WTC11 (cell line): ENCODE data around the gene RIGI. TPM values are rescaled to one million over a fixed set of nuclear protein-coding genes. Genes with fewer than 3 reads are reported as not detected.

Source experiments
- ATAC-seq: fragments of 200-7000 bp; cut with Tn5 transposase; 2 replicates; pipeline ENCODE4 v1.10.0; 2021; ENCODE audit warnings: mild to moderate bottlenecking, moderate library complexity
- CTCF ChIA-PET: fragments of 300-600 bp; sonication (Branson Sonifier 250); formaldehyde crosslinking; loops from one replicate; lab custom pipeline; 2021; ENCODE audit warnings: antibody characterized with exemption; lab: Charles Lee
- POLR2A ChIA-PET: fragments of 350-600 bp; sonication (Branson Sonifier 250); formaldehyde crosslinking; loops from one replicate; lab custom pipeline; 2021; ENCODE audit warnings: antibody characterized with exemption; lab: Charles Lee
- DNase-seq: peaks from one replicate; pipeline ENCODE4 v3.0.0; 2021; ENCODE audit warnings: low spot score
- H3K27ac Mint-ChIP-seq: 2 replicates; pipeline ENCODE4 v1.8.0; 2021; ENCODE audit warnings: mixed read lengths
- H3K27me3 Mint-ChIP-seq: 2 replicates; pipeline ENCODE4 v1.8.0; 2021; ENCODE audit warnings: low read depth, mild to moderate bottlenecking, moderate library complexity, mixed read lengths
- H3K36me3 Mint-ChIP-seq: 2 replicates; pipeline ENCODE4 v1.8.0; 2021; ENCODE audit warnings: mixed read lengths
- H3K4me1 Mint-ChIP-seq: 2 replicates; pipeline ENCODE4 v1.8.0; 2022; ENCODE audit warnings: mixed read lengths
- H3K4me3 Mint-ChIP-seq: 2 replicates; pipeline ENCODE4 v1.8.0; 2021; ENCODE audit warnings: mild to moderate bottlenecking, moderate library complexity, mixed read lengths
- H3K9me3 Mint-ChIP-seq: 2 replicates; pipeline ENCODE4 v1.8.0; 2021; ENCODE audit warnings: mixed read lengths
- HMGA2 ChIP-seq: fragments of 250-450 bp; sonication (Bioruptor Pico); IDR thresholded peaks from 2 replicates; pipeline ENCODE4 v1.4.0; 2021; ENCODE audit warnings: mild to moderate bottlenecking, moderate library complexity
- IRF1 ChIP-seq: sonication (generic); formaldehyde crosslinking; IDR thresholded peaks from 2 replicates; pipeline ENCODE4 v1.8.0; 2023; ENCODE audit warnings: missing genetic modification reagents
- KAT7 ChIP-seq: sonication (generic); formaldehyde crosslinking; IDR thresholded peaks from 2 replicates; pipeline ENCODE4 v1.8.1; 2023; ENCODE audit warnings: missing genetic modification reagents, mild to moderate bottlenecking, borderline replicate concordance
- MYBL2 ChIP-seq: sonication (generic); formaldehyde crosslinking; IDR thresholded peaks from 2 replicates; pipeline ENCODE4 v1.8.1; 2023; ENCODE audit warnings: mild to moderate bottlenecking, moderate library complexity, missing genetic modification reagents
- SMAD3 ChIP-seq: sonication (generic); formaldehyde crosslinking; IDR thresholded peaks from 2 replicates; pipeline ENCODE4 v1.8.0; 2022; ENCODE audit warnings: missing genetic modification reagents, mild to moderate bottlenecking, borderline replicate concordance
- SOX15 ChIP-seq: fragments of 250-450 bp; sonication (Bioruptor Pico); IDR thresholded peaks from 2 replicates; pipeline ENCODE4 v1.9.0; 2021; ENCODE audit warnings: mild to moderate bottlenecking
- TCF7 ChIP-seq: sonication (generic); formaldehyde crosslinking; IDR thresholded peaks from 2 replicates; pipeline ENCODE4 v1.8.0; 2022; ENCODE audit warnings: mild to moderate bottlenecking, low read depth, missing genetic modification reagents, moderate library complexity
- TEAD1 ChIP-seq: sonication (generic); formaldehyde crosslinking; IDR thresholded peaks from 2 replicates; pipeline ENCODE4 v1.8.0; 2022; ENCODE audit warnings: mild to moderate bottlenecking, missing genetic modification reagents
- USF2 ChIP-seq: sonication (generic); formaldehyde crosslinking; IDR thresholded peaks from 2 replicates; pipeline ENCODE4 v1.8.1; 2023; ENCODE audit warnings: mild to moderate bottlenecking, missing genetic modification reagents, moderate library complexity
- ZMAT4 ChIP-seq: fragments of 250-450 bp; sonication (Bioruptor Pico); IDR thresholded peaks from 2 replicates; pipeline ENCODE4 v1.9.0; 2021; ENCODE audit warnings: mild to moderate bottlenecking
- ZNF121 ChIP-seq: sonication (generic); formaldehyde crosslinking; IDR thresholded peaks from 2 replicates; pipeline ENCODE4 v1.8.0; 2023; ENCODE audit warnings: missing genetic modification reagents
- ZNF425 ChIP-seq: fragments of 250-450 bp; sonication (Bioruptor Pico); conservative IDR thresholded peaks from 2 replicates; pipeline ENCODE4 v1.9.0; 2021; ENCODE audit warnings: mild to moderate bottlenecking
- total RNA-seq: library from RNA; stranded (reverse); gene quantifications from 3 replicates; pipeline ENCODE4 v1.2.3, GENCODE V29; 2021
- TF ChIP-seq, protein P1 (sequence below): sonication (generic); formaldehyde crosslinking; IDR thresholded peaks from 2 replicates; pipeline ENCODE4 v1.8.1; 2022; ENCODE audit warnings: mild to moderate bottlenecking, missing genetic modification reagents, moderate library complexity, borderline replicate concordance
- TF ChIP-seq, protein P2 (sequence below): sonication (generic); formaldehyde crosslinking; IDR thresholded peaks from 2 replicates; pipeline ENCODE4 v1.8.1; 2023; ENCODE audit warnings: mild to moderate bottlenecking, missing genetic modification reagents, borderline replicate concordance
- TF ChIP-seq, protein P3 (sequence below): fragments of 200-600 bp; IDR thresholded peaks from 2 replicates; pipeline ENCODE4 v1.8.0; 2022; ENCODE audit warnings: antibody characterized with exemption
- TF ChIP-seq, protein P4 (sequence below): fragments of 250-450 bp; sonication (Bioruptor Pico); IDR thresholded peaks from 2 replicates; pipeline ENCODE4 v1.8.0; 2021; ENCODE audit warnings: mild to moderate bottlenecking
- TF ChIP-seq, protein P5 (sequence below): sonication (generic); formaldehyde crosslinking; IDR thresholded peaks from 2 replicates; pipeline ENCODE4 v1.8.0; 2023; ENCODE audit warnings: missing genetic modification reagents, mild to moderate bottlenecking, borderline replicate concordance

Gene RIGI
- total RNA-seq, 1 experiment from 2014 or later = 7.5 TPM

DNA sequence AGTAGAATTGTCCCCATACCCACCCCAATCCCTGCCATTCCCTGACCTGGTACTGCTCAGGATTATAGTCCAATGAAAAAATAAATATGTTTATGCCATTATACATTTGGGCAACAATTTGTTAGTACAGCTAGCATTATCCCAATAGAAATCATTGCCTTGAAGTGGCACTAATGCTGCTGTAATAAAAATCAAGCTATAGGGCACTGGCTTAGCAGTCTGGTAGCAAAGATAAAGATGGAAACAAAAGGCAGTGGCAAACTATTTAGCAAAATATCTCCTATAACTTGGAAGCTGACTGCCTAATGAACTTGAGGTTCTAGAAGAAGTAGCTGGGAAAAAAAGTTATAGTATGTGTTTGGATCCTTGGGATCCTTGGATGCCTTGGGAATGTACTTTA, 28.6 kb upstream of the RIGI start:
- Mint-ChIP-seq H3K27ac (no peak overlapping the region), H3K4me1 (peaks cover 13% of the 10 kb centered on the region)
- no peak for DNase-seq
- no peak for ATAC-seq
- TF ChIP-seq IRF1 (CRISPR knock-in tag) (no peak), MYBL2 (CRISPR knock-in tag) (no peak), HMGA2 (CRISPR knock-in tag) (no peak), TCF7 (CRISPR knock-in tag) (no peak), USF2 (CRISPR knock-in tag) (no peak), SOX15 (CRISPR knock-in tag) (no peak), TEAD1 (CRISPR knock-in tag) (no peak), SMAD3 (CRISPR knock-in tag) (no peak), ZMAT4 (CRISPR knock-in tag) (no peak), ZNF425 (CRISPR knock-in tag) (no peak), ZNF121 (CRISPR knock-in tag) (no peak), KAT7 (CRISPR knock-in tag) (no peak)
- TF ChIP-seq, protein P1, sequence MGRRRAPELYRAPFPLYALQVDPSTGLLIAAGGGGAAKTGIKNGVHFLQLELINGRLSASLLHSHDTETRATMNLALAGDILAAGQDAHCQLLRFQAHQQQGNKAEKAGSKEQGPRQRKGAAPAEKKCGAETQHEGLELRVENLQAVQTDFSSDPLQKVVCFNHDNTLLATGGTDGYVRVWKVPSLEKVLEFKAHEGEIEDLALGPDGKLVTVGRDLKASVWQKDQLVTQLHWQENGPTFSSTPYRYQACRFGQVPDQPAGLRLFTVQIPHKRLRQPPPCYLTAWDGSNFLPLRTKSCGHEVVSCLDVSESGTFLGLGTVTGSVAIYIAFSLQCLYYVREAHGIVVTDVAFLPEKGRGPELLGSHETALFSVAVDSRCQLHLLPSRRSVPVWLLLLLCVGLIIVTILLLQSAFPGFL (CRISPR knock-in tag) = no peak
- TF ChIP-seq, protein P2, sequence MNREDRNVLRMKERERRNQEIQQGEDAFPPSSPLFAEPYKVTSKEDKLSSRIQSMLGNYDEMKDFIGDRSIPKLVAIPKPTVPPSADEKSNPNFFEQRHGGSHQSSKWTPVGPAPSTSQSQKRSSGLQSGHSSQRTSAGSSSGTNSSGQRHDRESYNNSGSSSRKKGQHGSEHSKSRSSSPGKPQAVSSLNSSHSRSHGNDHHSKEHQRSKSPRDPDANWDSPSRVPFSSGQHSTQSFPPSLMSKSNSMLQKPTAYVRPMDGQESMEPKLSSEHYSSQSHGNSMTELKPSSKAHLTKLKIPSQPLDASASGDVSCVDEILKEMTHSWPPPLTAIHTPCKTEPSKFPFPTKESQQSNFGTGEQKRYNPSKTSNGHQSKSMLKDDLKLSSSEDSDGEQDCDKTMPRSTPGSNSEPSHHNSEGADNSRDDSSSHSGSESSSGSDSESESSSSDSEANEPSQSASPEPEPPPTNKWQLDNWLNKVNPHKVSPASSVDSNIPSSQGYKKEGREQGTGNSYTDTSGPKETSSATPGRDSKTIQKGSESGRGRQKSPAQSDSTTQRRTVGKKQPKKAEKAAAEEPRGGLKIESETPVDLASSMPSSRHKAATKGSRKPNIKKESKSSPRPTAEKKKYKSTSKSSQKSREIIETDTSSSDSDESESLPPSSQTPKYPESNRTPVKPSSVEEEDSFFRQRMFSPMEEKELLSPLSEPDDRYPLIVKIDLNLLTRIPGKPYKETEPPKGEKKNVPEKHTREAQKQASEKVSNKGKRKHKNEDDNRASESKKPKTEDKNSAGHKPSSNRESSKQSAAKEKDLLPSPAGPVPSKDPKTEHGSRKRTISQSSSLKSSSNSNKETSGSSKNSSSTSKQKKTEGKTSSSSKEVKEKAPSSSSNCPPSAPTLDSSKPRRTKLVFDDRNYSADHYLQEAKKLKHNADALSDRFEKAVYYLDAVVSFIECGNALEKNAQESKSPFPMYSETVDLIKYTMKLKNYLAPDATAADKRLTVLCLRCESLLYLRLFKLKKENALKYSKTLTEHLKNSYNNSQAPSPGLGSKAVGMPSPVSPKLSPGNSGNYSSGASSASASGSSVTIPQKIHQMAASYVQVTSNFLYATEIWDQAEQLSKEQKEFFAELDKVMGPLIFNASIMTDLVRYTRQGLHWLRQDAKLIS (CRISPR knock-in tag) = no peak
- TF ChIP-seq, protein P3, sequence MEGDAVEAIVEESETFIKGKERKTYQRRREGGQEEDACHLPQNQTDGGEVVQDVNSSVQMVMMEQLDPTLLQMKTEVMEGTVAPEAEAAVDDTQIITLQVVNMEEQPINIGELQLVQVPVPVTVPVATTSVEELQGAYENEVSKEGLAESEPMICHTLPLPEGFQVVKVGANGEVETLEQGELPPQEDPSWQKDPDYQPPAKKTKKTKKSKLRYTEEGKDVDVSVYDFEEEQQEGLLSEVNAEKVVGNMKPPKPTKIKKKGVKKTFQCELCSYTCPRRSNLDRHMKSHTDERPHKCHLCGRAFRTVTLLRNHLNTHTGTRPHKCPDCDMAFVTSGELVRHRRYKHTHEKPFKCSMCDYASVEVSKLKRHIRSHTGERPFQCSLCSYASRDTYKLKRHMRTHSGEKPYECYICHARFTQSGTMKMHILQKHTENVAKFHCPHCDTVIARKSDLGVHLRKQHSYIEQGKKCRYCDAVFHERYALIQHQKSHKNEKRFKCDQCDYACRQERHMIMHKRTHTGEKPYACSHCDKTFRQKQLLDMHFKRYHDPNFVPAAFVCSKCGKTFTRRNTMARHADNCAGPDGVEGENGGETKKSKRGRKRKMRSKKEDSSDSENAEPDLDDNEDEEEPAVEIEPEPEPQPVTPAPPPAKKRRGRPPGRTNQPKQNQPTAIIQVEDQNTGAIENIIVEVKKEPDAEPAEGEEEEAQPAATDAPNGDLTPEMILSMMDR = no peak
- TF ChIP-seq, protein P4, sequence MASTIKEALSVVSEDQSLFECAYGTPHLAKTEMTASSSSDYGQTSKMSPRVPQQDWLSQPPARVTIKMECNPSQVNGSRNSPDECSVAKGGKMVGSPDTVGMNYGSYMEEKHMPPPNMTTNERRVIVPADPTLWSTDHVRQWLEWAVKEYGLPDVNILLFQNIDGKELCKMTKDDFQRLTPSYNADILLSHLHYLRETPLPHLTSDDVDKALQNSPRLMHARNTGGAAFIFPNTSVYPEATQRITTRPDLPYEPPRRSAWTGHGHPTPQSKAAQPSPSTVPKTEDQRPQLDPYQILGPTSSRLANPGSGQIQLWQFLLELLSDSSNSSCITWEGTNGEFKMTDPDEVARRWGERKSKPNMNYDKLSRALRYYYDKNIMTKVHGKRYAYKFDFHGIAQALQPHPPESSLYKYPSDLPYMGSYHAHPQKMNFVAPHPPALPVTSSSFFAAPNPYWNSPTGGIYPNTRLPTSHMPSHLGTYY (CRISPR knock-in tag) = no peak
- TF ChIP-seq, protein P5, sequence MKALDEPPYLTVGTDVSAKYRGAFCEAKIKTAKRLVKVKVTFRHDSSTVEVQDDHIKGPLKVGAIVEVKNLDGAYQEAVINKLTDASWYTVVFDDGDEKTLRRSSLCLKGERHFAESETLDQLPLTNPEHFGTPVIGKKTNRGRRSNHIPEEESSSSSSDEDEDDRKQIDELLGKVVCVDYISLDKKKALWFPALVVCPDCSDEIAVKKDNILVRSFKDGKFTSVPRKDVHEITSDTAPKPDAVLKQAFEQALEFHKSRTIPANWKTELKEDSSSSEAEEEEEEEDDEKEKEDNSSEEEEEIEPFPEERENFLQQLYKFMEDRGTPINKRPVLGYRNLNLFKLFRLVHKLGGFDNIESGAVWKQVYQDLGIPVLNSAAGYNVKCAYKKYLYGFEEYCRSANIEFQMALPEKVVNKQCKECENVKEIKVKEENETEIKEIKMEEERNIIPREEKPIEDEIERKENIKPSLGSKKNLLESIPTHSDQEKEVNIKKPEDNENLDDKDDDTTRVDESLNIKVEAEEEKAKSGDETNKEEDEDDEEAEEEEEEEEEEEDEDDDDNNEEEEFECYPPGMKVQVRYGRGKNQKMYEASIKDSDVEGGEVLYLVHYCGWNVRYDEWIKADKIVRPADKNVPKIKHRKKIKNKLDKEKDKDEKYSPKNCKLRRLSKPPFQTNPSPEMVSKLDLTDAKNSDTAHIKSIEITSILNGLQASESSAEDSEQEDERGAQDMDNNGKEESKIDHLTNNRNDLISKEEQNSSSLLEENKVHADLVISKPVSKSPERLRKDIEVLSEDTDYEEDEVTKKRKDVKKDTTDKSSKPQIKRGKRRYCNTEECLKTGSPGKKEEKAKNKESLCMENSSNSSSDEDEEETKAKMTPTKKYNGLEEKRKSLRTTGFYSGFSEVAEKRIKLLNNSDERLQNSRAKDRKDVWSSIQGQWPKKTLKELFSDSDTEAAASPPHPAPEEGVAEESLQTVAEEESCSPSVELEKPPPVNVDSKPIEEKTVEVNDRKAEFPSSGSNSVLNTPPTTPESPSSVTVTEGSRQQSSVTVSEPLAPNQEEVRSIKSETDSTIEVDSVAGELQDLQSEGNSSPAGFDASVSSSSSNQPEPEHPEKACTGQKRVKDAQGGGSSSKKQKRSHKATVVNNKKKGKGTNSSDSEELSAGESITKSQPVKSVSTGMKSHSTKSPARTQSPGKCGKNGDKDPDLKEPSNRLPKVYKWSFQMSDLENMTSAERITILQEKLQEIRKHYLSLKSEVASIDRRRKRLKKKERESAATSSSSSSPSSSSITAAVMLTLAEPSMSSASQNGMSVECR (CRISPR knock-in tag) = no peak
- TF ChIP-seq, all 79 proteins: peak for 0
- H3K4me3 Mint-ChIP-seq = no peak overlapping the region
- H3K9me3 Mint-ChIP-seq = no peaks in the 10 kb centered on the region
- no peaks in the 10 kb centered on the region for H3K27me3 Mint-ChIP-seq
- peaks cover 2% of the 10 kb centered on the region; the same call in 1 of the 2 replicates for H3K36me3 Mint-ChIP-seq
- POLR2A ChIA-PET = interaction anchor here (0.7 kb wide), 1 partner anchor 27 kb away, joined by 5 read pairs; no protein-coding TSS in a partner anchor
- CTCF ChIA-PET = interaction anchor here (0.7 to 1.1 kb wide), 3 partner anchors 17 to 29 kb away, joined by 3 read pairs; partner anchors contain the start of gene RIGI
